Nephron (organoid): ENCODE data around the gene NR1D2.

Experiments
- H3K27ac Mint-ChIP-seq, 3 experiments: 2 replicates each; pipeline ENCODE4 v1.8.0; 2020; ENCODE audit warnings: mixed read lengths in 3 of 3, mild to moderate bottlenecking in 2 of 3, moderate library complexity in 1 of 3
- H3K27me3 Mint-ChIP-seq: 2 replicates; pipeline ENCODE4 v1.8.0; 2021; ENCODE audit warnings: low read depth, mild to moderate bottlenecking, moderate library complexity, mixed read lengths
- H3K36me3 Mint-ChIP-seq: 2 replicates; pipeline ENCODE4 v1.8.0; 2020; ENCODE audit warnings: low read depth, mixed read lengths
- H3K4me1 Mint-ChIP-seq: 2 replicates; pipeline ENCODE4 v1.8.0; 2020; ENCODE audit warnings: mixed read lengths
- H3K4me3 Mint-ChIP-seq, 3 experiments: 2 replicates each; pipeline ENCODE4 v1.8.0; 2020; ENCODE audit warnings: mild to moderate bottlenecking in 3 of 3, mixed read lengths in 3 of 3, moderate library complexity in 2 of 3
- H3K9me3 Mint-ChIP-seq: 2 replicates; pipeline ENCODE4 v1.8.0; 2020; ENCODE audit warnings: mixed read lengths
- TF ChIP-seq, protein P1 (sequence below), 3 experiments: fragments of 200-600 bp; sonication (generic); IDR thresholded peaks; one replicate each; pipeline ENCODE4 v1.5.0; 2021; ENCODE audit warnings: antibody characterized with exemption in 3 of 3; ENCODE audit not compliant: unreplicated experiment in 3 of 3

Gene NR1D2

GRCh38 chr3:23945913-23946687 is 1.0 kb downstream of the NR1D2 start:
- peak overlapping the region in 2 of 3 experiments; percentile 90 to 91 for H3K27ac Mint-ChIP-seq
- H3K36me3 Mint-ChIP-seq, result no peaks in the 10 kb centered on the region

GRCh38 chr3:23948761-23949160 is 3.7 kb downstream of the NR1D2 start:
- Mint-ChIP-seq H3K4me3 (no peak overlapping the region), H3K9me3 (no peaks in the 10 kb centered on the region), H3K27ac (no peak overlapping the region), H3K4me1 (peaks cover 39% of the 10 kb centered on the region), H3K36me3 (peaks cover 5% of the 10 kb centered on the region), H3K27me3 (no peaks in the 10 kb centered on the region)
- TF ChIP-seq, protein P1, sequence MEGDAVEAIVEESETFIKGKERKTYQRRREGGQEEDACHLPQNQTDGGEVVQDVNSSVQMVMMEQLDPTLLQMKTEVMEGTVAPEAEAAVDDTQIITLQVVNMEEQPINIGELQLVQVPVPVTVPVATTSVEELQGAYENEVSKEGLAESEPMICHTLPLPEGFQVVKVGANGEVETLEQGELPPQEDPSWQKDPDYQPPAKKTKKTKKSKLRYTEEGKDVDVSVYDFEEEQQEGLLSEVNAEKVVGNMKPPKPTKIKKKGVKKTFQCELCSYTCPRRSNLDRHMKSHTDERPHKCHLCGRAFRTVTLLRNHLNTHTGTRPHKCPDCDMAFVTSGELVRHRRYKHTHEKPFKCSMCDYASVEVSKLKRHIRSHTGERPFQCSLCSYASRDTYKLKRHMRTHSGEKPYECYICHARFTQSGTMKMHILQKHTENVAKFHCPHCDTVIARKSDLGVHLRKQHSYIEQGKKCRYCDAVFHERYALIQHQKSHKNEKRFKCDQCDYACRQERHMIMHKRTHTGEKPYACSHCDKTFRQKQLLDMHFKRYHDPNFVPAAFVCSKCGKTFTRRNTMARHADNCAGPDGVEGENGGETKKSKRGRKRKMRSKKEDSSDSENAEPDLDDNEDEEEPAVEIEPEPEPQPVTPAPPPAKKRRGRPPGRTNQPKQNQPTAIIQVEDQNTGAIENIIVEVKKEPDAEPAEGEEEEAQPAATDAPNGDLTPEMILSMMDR (IDR thresholded peaks at IDR 0.05; ENCODE audit: unreplicated experiment in 3 of 3), result no peak

More at GRCh38 chr3:23945913-23946687, 1.0 kb downstream of the NR1D2 start:
- no peaks in the 10 kb centered on the region for H3K9me3 Mint-ChIP-seq
- H3K4me1 Mint-ChIP-seq, result peaks cover 31% of the 10 kb centered on the region
- TF ChIP-seq, protein P1 (IDR thresholded peaks at IDR 0.05; ENCODE audit: unreplicated experiment in 3 of 3), result no peak
- peak overlapping the region; percentile 74 to 85 (median 83) for H3K4me3 Mint-ChIP-seq
- H3K27me3 Mint-ChIP-seq, result peaks cover 7% of the 10 kb centered on the region

- Mint-ChIP-seq H3K9me3 (no peaks in the 10 kb centered on the region), H3K36me3 (peaks cover 9% of the 10 kb centered on the region), H3K27ac (no peak overlapping the region), H3K27me3 (no peaks in the 10 kb centered on the region), H3K4me3 (no peak overlapping the region), H3K4me1 (peaks cover 31% of the 10 kb centered on the region)
- TF ChIP-seq, protein P1 (IDR thresholded peaks at IDR 0.05; ENCODE audit: unreplicated experiment in 3 of 3), result no peak
Observed at GRCh38 chr3:23949784-23950183, 4.7 kb downstream of the NR1D2 start.

GRCh38 chr3:23950293-23950692 is 5.2 kb downstream of the NR1D2 start:
- TF ChIP-seq, protein P1 (IDR thresholded peaks at IDR 0.05; ENCODE audit: unreplicated experiment in 3 of 3), result no peak
- Mint-ChIP-seq H3K27me3 (no peaks in the 10 kb centered on the region), H3K4me3 (peak overlapping the region in 1 of 3 experiments; percentile 37)

GRCh38 chr3:23952646-23953045 is 7.6 kb downstream of the NR1D2 start:
- Mint-ChIP-seq H3K9me3 (no peaks in the 10 kb centered on the region), H3K27me3 (no peaks in the 10 kb centered on the region), H3K4me3 (no peak overlapping the region), H3K4me1 (peaks cover 26% of the 10 kb centered on the region), H3K36me3 (peaks cover 33% of the 10 kb centered on the region), H3K27ac (no peak overlapping the region)
- TF ChIP-seq, protein P1 (IDR thresholded peaks at IDR 0.05; ENCODE audit: unreplicated experiment in 3 of 3), result no peak

More at GRCh38 chr3:23950293-23950692, 5.2 kb downstream of the NR1D2 start:
- no peak overlapping the region for H3K27ac Mint-ChIP-seq
- peaks cover 31% of the 10 kb centered on the region for H3K4me1 Mint-ChIP-seq
- H3K36me3 Mint-ChIP-seq, result peaks cover 14% of the 10 kb centered on the region
- no peaks in the 10 kb centered on the region for H3K9me3 Mint-ChIP-seq

DNA sequence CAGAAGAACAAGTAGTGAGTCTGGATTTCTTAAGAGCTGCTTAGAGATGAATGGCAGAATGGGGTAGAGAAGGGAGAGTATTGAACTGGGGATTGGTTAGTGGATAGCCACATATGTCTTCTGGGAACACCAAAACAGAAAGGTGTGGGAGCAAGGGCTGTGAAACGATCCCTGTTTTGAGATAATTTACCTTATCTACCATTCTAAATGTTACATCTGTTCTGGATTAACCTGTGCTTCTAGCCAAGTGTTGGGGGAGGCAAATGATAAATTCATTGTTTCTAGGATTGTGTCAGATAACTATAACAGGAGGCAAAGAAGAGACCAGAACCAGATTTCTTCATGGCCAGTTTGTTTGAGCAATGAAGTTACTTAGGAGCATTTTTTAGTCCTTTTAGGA is 8.4 kb downstream of the NR1D2 start:
- Mint-ChIP-seq H3K27ac (peak overlapping the region in 2 of 3 experiments; percentile 7 to 14), H3K4me3 (no peak overlapping the region), H3K9me3 (no peaks in the 10 kb centered on the region), H3K36me3 (peaks cover 38% of the 10 kb centered on the region), H3K27me3 (no peaks in the 10 kb centered on the region), H3K4me1 (peaks cover 26% of the 10 kb centered on the region)
- TF ChIP-seq, protein P1 (IDR thresholded peaks at IDR 0.05; ENCODE audit: unreplicated experiment in 3 of 3), result no peak
